Measurements from ENCODE around the gene PTH1R.

PTH1R gene

DNA sequence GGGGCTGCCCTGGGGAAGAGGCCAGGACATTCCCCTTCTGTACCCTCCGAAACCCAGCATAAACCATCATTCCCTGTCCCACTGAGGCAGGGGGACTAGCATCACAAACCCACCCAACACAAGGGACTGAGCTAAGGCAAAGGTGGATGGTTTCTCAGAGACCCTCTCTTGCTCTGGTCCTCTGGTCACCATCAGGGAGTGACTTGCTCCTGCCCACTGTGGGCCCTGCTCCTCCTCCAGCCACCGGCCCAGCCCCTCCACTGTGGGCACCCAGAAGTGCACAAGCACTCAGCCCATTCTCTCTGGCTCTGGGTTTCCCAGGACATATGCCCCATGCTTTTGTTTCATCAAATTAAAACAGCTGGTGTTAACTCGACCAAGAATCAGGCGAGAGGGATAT lies 44.9 kb downstream of the PTH1R start:
- no peak for TF ChIP-seq SUZ12 (IDR thresholded peaks at IDR 0.05)
- no peak for TF ChIP-seq ZNF384 (IDR thresholded peaks at IDR 0.05)
- ChIA-PET CTCF (interaction anchor here (1.4 kb wide), 1 partner anchor 13 kb away, joined by 5 read pairs; no protein-coding TSS in a partner anchor), POLR2A (no interaction called here)
- no peak for DNase-seq (ENCODE audit: extremely low spot score)

GRCh38 chr3:46922871-46923558 lies 45.5 kb downstream of the PTH1R start:
- POLR2A ChIA-PET, result no interaction called here

DNA sequence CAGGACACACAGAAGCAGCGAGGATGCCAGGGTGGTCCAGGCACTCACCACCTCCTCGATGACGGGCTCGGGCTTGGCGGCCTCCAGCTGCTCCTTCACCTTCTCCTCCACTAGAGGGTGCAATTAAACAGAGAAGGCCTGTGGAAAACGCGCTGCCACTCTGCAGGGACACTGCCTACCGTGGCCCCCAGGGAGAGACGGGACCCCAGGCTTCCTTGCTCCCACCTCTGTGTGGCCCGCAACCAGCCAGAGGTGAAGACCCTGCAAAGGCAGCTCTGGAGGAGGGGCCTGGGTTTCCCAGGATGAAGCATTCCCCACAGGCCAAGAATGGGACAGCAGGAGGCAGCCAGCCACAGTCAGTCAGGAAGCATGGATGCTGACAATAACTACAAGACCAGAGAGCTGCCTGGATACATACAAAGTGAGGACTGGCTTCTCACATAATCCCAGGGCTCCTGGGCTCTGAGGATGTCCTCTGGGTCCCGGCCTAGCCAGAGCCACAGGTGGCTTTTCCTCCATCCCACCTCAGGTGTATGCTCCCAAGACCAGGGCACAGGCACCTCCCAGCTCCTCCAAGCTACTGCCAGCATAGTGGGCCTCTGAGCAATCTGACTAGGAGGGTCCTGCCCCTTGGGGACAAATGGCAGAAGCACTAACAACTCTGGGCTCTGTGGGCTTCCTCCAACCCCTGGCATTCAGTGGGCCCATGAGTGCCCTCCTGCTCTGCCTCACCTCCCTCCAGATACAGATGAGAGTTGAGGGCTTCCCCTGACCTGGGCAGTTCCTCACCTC lies 46.2 kb downstream of the PTH1R start:
- TF ChIP-seq BHLHE40 (IDR thresholded peaks at IDR 0.05; ENCODE audit: borderline replicate concordance) (no peak), SUZ12 (IDR thresholded peaks at IDR 0.05) (no peak), HDGF (IDR thresholded peaks at IDR 0.05; ENCODE audit: borderline replicate concordance) (no peak)
- POLR2A ChIA-PET, result no interaction called here
- CTCF ChIA-PET, result interaction anchor here (0.5 to 1.4 kb wide), 6 partner anchors 10 to 450 kb away, joined by 3 to 5 read pairs (median 4); no protein-coding TSS in a partner anchor
- peak; percentile 63 for DNase-seq (ENCODE audit: extremely low spot score)

More at GRCh38 chr3:46922871-46923558, 45.5 kb downstream of the PTH1R start:
- TF ChIP-seq ELF4 (IDR thresholded peaks at IDR 0.05) (no peak), ARNT (IDR thresholded peaks at IDR 0.05) (no peak), FOXM1 (IDR thresholded peaks at IDR 0.05; ENCODE audit: borderline replicate concordance) (no peak), SP1 (IDR thresholded peaks at IDR 0.05) (no peak), CTBP1 (IDR thresholded peaks at IDR 0.05; ENCODE audit: borderline replicate concordance) (no peak), NFRKB (IDR thresholded peaks at IDR 0.05) (no peak), HDGF (IDR thresholded peaks at IDR 0.05; ENCODE audit: borderline replicate concordance) (no peak), TARDBP (IDR thresholded peaks at IDR 0.05) (no peak)
- TF ChIP-seq, protein P1, sequence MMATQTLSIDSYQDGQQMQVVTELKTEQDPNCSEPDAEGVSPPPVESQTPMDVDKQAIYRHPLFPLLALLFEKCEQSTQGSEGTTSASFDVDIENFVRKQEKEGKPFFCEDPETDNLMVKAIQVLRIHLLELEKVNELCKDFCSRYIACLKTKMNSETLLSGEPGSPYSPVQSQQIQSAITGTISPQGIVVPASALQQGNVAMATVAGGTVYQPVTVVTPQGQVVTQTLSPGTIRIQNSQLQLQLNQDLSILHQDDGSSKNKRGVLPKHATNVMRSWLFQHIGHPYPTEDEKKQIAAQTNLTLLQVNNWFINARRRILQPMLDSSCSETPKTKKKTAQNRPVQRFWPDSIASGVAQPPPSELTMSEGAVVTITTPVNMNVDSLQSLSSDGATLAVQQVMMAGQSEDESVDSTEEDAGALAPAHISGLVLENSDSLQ (IDR thresholded peaks at IDR 0.05), result no peak
- CTCF ChIA-PET, result interaction anchor here (0.5 to 1.4 kb wide), 3 partner anchors 12 to 451 kb away, joined by 3 to 5 read pairs (median 5); no protein-coding TSS in a partner anchor
- DNase-seq (ENCODE audit: extremely low spot score), result no peak

- ChIA-PET CTCF (no interaction called here), POLR2A (no interaction called here)
- no peak for DNase-seq (ENCODE audit: extremely low spot score)
- TF ChIP-seq LEF1 (IDR thresholded peaks at IDR 0.05; ENCODE audit: borderline replicate concordance), result no peak
- TF ChIP-seq, protein P1 (IDR thresholded peaks at IDR 0.05), result no peak
- no peak for TF ChIP-seq FOXK2 (IDR thresholded peaks at IDR 0.05)
These were observed 47.5 kb downstream of the PTH1R start for GRCh38 chr3:46924921-46925584.

DNA sequence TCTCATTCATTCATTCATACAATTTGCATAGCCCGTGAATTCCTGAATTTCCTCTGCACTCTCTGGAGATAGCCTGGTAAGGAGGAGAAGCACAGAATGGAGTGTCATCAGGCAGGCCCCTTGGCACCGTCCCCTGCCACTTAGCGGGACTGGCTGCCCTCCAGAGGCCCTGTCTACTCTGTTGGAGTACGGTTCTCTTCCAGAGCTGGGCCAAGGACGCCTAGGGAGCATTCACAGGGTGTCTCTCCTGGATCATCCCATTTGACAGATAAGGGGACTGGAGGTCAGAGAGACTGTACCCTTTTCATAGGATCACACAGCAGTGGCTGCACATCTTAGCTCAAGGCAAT lies 48.0 kb downstream of the PTH1R start:
- ChIA-PET POLR2A (no interaction called here), CTCF (interaction anchor here (0.7 kb wide), 1 partner anchor 72 kb away, joined by 3 read pairs; no protein-coding TSS in a partner anchor)
- DNase-seq (ENCODE audit: extremely low spot score), result no peak
- TF ChIP-seq CTBP1 (IDR thresholded peaks at IDR 0.05; ENCODE audit: borderline replicate concordance) (no peak), FOXK2 (IDR thresholded peaks at IDR 0.05) (no peak), ZNF384 (IDR thresholded peaks at IDR 0.05) (no peak), TARDBP (IDR thresholded peaks at IDR 0.05) (no peak), ARNT (IDR thresholded peaks at IDR 0.05) (no peak), SP1 (IDR thresholded peaks at IDR 0.05) (no peak), FOXA1 (IDR thresholded peaks at IDR 0.05) (no peak), HDGF (IDR thresholded peaks at IDR 0.05; ENCODE audit: borderline replicate concordance) (no peak), ELF4 (IDR thresholded peaks at IDR 0.05) (no peak), SUZ12 (IDR thresholded peaks at IDR 0.05) (no peak), NFRKB (IDR thresholded peaks at IDR 0.05) (no peak), FOXM1 (IDR thresholded peaks at IDR 0.05; ENCODE audit: borderline replicate concordance) (no peak), LEF1 (IDR thresholded peaks at IDR 0.05; ENCODE audit: borderline replicate concordance) (no peak), L3MBTL2 (conservative IDR thresholded peaks at IDR 0.05) (no peak), BHLHE40 (IDR thresholded peaks at IDR 0.05; ENCODE audit: borderline replicate concordance) (no peak)
- TF ChIP-seq, protein P1 (IDR thresholded peaks at IDR 0.05), result no peak

- no peak for TF ChIP-seq SUZ12 (IDR thresholded peaks at IDR 0.05)
- TF ChIP-seq FOXK2 (IDR thresholded peaks at IDR 0.05), result no peak
- TF ChIP-seq FOXM1 (IDR thresholded peaks at IDR 0.05; ENCODE audit: borderline replicate concordance), result no peak
- TF ChIP-seq TARDBP (IDR thresholded peaks at IDR 0.05), result no peak
- no peak for TF ChIP-seq ELF4 (IDR thresholded peaks at IDR 0.05)
- ChIA-PET POLR2A (no interaction called here), CTCF (interaction anchor here (0.7 kb wide), 1 partner anchor 72 kb away, joined by 3 read pairs; no protein-coding TSS in a partner anchor)
- no peak for DNase-seq (ENCODE audit: extremely low spot score)
These were observed 48.5 kb downstream of the PTH1R start for GRCh38 chr3:46926039-46926438.
